MCF 10A (cell line): ENCODE measurements around the gene ARMC9. TPM values are rescaled to one million over a fixed set of nuclear protein-coding genes. Genes with fewer than 3 reads are reported as not detected.
A peak's percentile ranks its signal among the peaks of the same experiment; 100 is the strongest.
"Not testable (repeated sequence)": the region's sequence is repeated elsewhere in the genome, so short reads cannot be mapped to it uniquely, and the experiment has no call there.

Experiments
- BruUV-seq: library from RNA; stranded (reverse); fragments of 400-500 nt; replicated peaks from 2 replicates; lab custom pipeline; 2021; lab: Mats Ljungman, UMichigan
- CTCF ChIA-PET: fragments of 300-600 bp; sonication (Branson Sonifier 250); formaldehyde crosslinking; extraction: SDS; loops from one replicate; lab custom pipeline; 2021; ENCODE audit warnings: antibody characterized with exemption, inconsistent platforms; lab: Yijun Ruan, JAX
- POLR2A ChIA-PET: fragments of 300-600, 350-650 bp; sonication (Branson Sonifier 250); formaldehyde crosslinking; extraction: SDS; loops from one replicate; lab custom pipeline; 2020; ENCODE audit warnings: antibody characterized with exemption, inconsistent platforms; lab: Yijun Ruan, JAX
- DNase-seq: peaks from one replicate; pipeline ENCODE4 v3.0.0-alpha.2; 2018; ENCODE audit not compliant: unreplicated experiment
- H3K27ac Mint-ChIP-seq: one replicate; pipeline ENCODE4 v1.8.0; 2022; ENCODE audit warnings: mild to moderate bottlenecking, low read depth, mixed read lengths; ENCODE audit not compliant: unreplicated experiment
- H3K27me3 Mint-ChIP-seq: one replicate; pipeline ENCODE4 v1.8.0; 2022; ENCODE audit warnings: mixed read lengths; ENCODE audit not compliant: insufficient read depth, unreplicated experiment
- H3K36me3 Mint-ChIP-seq: one replicate; pipeline ENCODE4 v1.8.0; 2022; ENCODE audit warnings: mild to moderate bottlenecking, moderate library complexity, mixed read lengths; ENCODE audit not compliant: insufficient read depth, unreplicated experiment
- H3K4me1 Mint-ChIP-seq: one replicate; pipeline ENCODE4 v1.8.0; 2022; ENCODE audit warnings: mixed read lengths; ENCODE audit not compliant: insufficient read depth, unreplicated experiment
- H3K4me3 Mint-ChIP-seq: one replicate; pipeline ENCODE4 v1.8.0; 2022; ENCODE audit warnings: mild to moderate bottlenecking, moderate library complexity, mixed read lengths; ENCODE audit not compliant: unreplicated experiment
- H3K9me3 Mint-ChIP-seq: one replicate; pipeline ENCODE4 v1.8.0; 2022; ENCODE audit warnings: mixed read lengths; ENCODE audit not compliant: unreplicated experiment
- CTCF ChIP-seq: fragments of 200-600 bp; IDR thresholded peaks from one replicate; pipeline ENCODE4 v1.8.0; 2022; ENCODE audit warnings: antibody characterized with exemption, mild to moderate bottlenecking; ENCODE audit not compliant: unreplicated experiment
- intact Hi-C: fragments of 100-400 bp; cut with micrococcal nuclease; formaldehyde crosslinking; loops from 2 replicates; pipeline ENCODE4 v1.14.1; 2022
- total RNA-seq: library from RNA; stranded (reverse); gene quantifications from 2 replicates; pipeline ENCODE4 v1.2.3, GENCODE V29; 2022

Gene ARMC9
- total RNA-seq, 1 experiment from 2014 or later, result 16.5 TPM

- no peaks in the 10 kb centered on the region for H3K27me3 Mint-ChIP-seq
- no TSS peak for BruUV-seq
- intact Hi-C loops, result no loop called here
- ChIA-PET CTCF (interaction anchor here (0.5 to 1.7 kb wide), 3 partner anchors 9 to 146 kb away, joined by 3 to 7 read pairs (median 5); no protein-coding TSS in a partner anchor), POLR2A (no interaction called here)
- no peak for DNase-seq
- peaks cover 6% of the 10 kb centered on the region for H3K4me1 Mint-ChIP-seq
- H3K4me3 Mint-ChIP-seq, result no peak overlapping the region
- no peak overlapping the region for H3K27ac Mint-ChIP-seq
- no peaks in the 10 kb centered on the region for H3K36me3 Mint-ChIP-seq
- H3K9me3 Mint-ChIP-seq, result no peaks in the 10 kb centered on the region
- TF ChIP-seq CTCF, result no peak
Observed at GRCh38 chr2:231372326-231372725, 173.9 kb downstream of the ARMC9 start.

GRCh38 chr2:231373184-231373583 is 174.8 kb downstream of the ARMC9 start:
- no TSS peak for BruUV-seq
- TF ChIP-seq CTCF, result no peak
- no peaks in the 10 kb centered on the region for H3K9me3 Mint-ChIP-seq
- no peak overlapping the region for H3K4me3 Mint-ChIP-seq
- H3K36me3 Mint-ChIP-seq, result no peaks in the 10 kb centered on the region
- H3K27me3 Mint-ChIP-seq, result no peaks in the 10 kb centered on the region
- peak overlapping the region; percentile 51 for H3K27ac Mint-ChIP-seq
- intact Hi-C loops, result no loop called here
- ChIA-PET CTCF (interaction anchor here (0.6 to 1.7 kb wide), 3 partner anchors 10 to 147 kb away, joined by 3 to 7 read pairs (median 5); no protein-coding TSS in a partner anchor), POLR2A (no interaction called here)
- H3K4me1 Mint-ChIP-seq, result peaks cover 7% of the 10 kb centered on the region
- no peak for DNase-seq

GRCh38 chr2:231373786-231374349 is 175.4 kb downstream of the ARMC9 start:
- no peak overlapping the region for H3K4me3 Mint-ChIP-seq
- ChIA-PET CTCF (interaction anchor here (0.6 to 1.7 kb wide), 6 partner anchors 11 to 636 kb away, joined by 3 to 7 read pairs (median 3); no protein-coding TSS in a partner anchor), POLR2A (no interaction called here)
- no peak for DNase-seq
- no peaks in the 10 kb centered on the region for H3K27me3 Mint-ChIP-seq
- BruUV-seq, result no TSS peak
- H3K27ac Mint-ChIP-seq, result peak overlapping the region; percentile 51
- intact Hi-C loops, result no loop called here
- no peaks in the 10 kb centered on the region for H3K9me3 Mint-ChIP-seq
- no peak for TF ChIP-seq CTCF
- no peaks in the 10 kb centered on the region for H3K36me3 Mint-ChIP-seq
- H3K4me1 Mint-ChIP-seq, result peaks cover 12% of the 10 kb centered on the region

GRCh38 chr2:231374771-231375170 is 176.3 kb downstream of the ARMC9 start:
- TF ChIP-seq CTCF, result no peak
- H3K27ac Mint-ChIP-seq, result no peak overlapping the region
- no peak overlapping the region for H3K4me3 Mint-ChIP-seq
- POLR2A ChIA-PET, result interaction anchor here (1.1 kb wide), 1 partner anchor 10 kb away, joined by 5 read pairs; no protein-coding TSS in a partner anchor
- H3K27me3 Mint-ChIP-seq, result no peaks in the 10 kb centered on the region
- no TSS peak for BruUV-seq
- H3K4me1 Mint-ChIP-seq, result peaks cover 12% of the 10 kb centered on the region
- intact Hi-C loops, result no loop called here
- H3K9me3 Mint-ChIP-seq, result no peaks in the 10 kb centered on the region
- no peak for DNase-seq
- H3K36me3 Mint-ChIP-seq, result no peaks in the 10 kb centered on the region
- CTCF ChIA-PET, result interaction anchor here (0.7 to 1.0 kb wide), 4 partner anchors 15 to 148 kb away, joined by 3 to 5 read pairs (median 3); no protein-coding TSS in a partner anchor

GRCh38 chr2:231375994-231376615 is 177.7 kb downstream of the ARMC9 start:
- H3K9me3 Mint-ChIP-seq, CTCF ChIA-PET, H3K36me3 Mint-ChIP-seq, H3K4me3 Mint-ChIP-seq, BruUV-seq, POLR2A ChIA-PET, intact Hi-C loops, H3K27ac Mint-ChIP-seq, H3K27me3 Mint-ChIP-seq, DNase-seq: not testable (repeated sequence)
- H3K4me1 Mint-ChIP-seq, result peaks cover 12% of the 10 kb centered on the region
